Measurements from ENCODE around the gene FGFR2.
A peak's percentile ranks its signal among the peaks of the same experiment; 100 is the strongest.

Gene FGFR2

DNA sequence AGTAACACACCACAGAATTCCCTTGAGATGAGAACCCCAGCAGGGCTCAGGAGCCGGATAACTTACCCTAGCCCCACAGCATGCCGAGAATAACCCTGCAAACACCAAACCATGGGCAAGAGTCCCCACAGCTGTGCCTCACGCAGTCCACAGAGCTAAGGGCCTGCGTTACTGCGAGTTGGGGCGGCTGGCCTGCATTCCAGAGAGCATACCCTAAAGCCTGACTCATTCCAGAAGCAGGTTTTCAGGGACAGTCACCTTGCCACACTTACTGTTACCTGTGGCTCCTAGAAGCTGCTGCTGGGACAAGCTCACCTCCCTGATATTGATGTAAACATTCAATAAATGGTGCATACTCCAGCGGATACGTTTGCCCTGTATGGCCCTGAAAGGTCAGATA lies 18.6 kb downstream of the FGFR2 start:
- Histone ChIP-seq H3K4me1 (ENCODE audit: insufficient read depth, low read length) (peaks cover 56% of the 10 kb centered on the region), H3K4me3 (ENCODE audit: low read length) (peak overlapping the region; percentile 41), H3K27ac (ENCODE audit: low read length) (peak overlapping the region; percentile 9), H3K36me3 (ENCODE audit: insufficient read depth, low read depth, low read length) (peaks cover 44% of the 10 kb centered on the region), H3K9me3 (ENCODE audit: insufficient read depth, low read depth, low read length) (no peaks in the 10 kb centered on the region), H3K27me3 (ENCODE audit: insufficient read depth, low read length) (no peaks in the 10 kb centered on the region), H3K9ac (ENCODE audit: low read depth, low read length) (peak overlapping the region; percentile 27; the same call in 1 of the 2 replicates)

DNA sequence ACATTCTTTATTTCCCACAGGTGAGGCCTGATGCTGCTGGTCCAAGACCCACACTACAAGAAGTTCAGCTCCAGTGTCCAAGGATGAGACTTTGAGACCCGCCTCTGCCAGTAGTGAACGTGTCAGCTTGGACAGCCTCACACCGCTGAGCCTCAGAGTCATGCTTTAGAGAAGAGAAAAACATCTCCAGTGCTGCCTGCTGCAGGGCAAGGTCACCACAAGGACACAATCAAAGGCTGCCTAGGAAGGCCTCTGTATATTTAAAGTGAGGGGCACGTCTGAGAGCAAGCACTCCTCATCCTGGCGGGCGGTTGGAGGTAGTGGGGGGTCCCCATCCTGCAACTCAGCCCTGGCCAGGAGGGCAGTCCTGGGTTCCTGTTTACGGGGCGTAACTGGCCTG lies 19.3 kb downstream of the FGFR2 start:
- Histone ChIP-seq H3K4me1 (ENCODE audit: insufficient read depth, low read length) (peaks cover 57% of the 10 kb centered on the region), H3K9me3 (ENCODE audit: insufficient read depth, low read depth, low read length) (no peaks in the 10 kb centered on the region), H3K36me3 (ENCODE audit: insufficient read depth, low read depth, low read length) (peaks cover 42% of the 10 kb centered on the region), H3K9ac (ENCODE audit: low read depth, low read length) (peak overlapping the region; percentile 27; the same call in 1 of the 2 replicates), H3K27ac (ENCODE audit: low read length) (no peak overlapping the region), H3K27me3 (ENCODE audit: insufficient read depth, low read length) (no peaks in the 10 kb centered on the region), H3K4me3 (ENCODE audit: low read length) (peak overlapping the region; percentile 0; the same call in 1 of the 2 replicates)

DNA sequence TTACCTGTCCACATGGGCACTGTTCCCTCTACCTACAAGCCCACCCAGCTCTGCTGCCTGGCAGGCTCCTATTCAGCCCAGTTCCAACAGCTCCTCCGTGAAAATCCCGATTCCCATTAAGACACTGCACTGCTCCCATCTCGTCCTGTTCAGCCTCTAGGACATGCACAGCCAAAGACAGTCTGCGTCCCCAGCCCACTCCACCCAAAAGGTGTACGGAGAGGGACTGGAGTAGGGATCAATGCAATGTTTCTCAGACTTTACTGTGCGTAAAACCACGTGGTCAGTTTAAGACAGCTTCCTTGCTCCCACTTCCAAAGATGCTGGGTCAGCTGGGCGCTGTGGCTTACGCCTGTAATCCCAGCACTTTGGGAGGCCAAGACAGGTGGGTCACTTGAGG lies 19.9 kb downstream of the FGFR2 start:
- Histone ChIP-seq H3K9me3 (ENCODE audit: insufficient read depth, low read depth, low read length) (no peaks in the 10 kb centered on the region), H3K27ac (ENCODE audit: low read length) (no peak overlapping the region), H3K4me3 (ENCODE audit: low read length) (no peak overlapping the region), H3K27me3 (ENCODE audit: insufficient read depth, low read length) (no peaks in the 10 kb centered on the region), H3K36me3 (ENCODE audit: insufficient read depth, low read depth, low read length) (peaks cover 42% of the 10 kb centered on the region), H3K4me1 (ENCODE audit: insufficient read depth, low read length) (peaks cover 59% of the 10 kb centered on the region), H3K9ac (ENCODE audit: low read depth, low read length) (peak overlapping the region; percentile 27; the same call in 1 of the 2 replicates)

DNA sequence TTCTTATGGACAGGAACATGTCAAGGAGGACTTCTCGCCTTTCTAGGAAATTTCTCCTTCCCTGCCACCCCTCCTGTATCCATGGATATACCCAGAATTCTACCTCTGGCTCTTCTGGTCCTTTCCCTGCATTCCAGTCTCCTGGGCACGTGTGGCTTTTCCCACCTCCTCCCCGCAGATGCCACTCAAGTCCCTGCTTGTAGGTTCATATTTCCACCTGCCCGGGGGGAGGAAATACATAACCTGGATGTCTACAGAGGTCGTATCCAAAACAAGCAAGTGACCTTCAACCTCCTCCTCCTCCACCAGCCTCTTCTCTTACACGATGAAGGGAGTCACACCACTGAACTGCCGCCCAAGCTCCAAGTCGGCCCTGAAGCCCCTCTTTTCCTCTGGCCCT lies 20.7 kb downstream of the FGFR2 start:
- Histone ChIP-seq H3K4me1 (ENCODE audit: insufficient read depth, low read length) (peaks cover 57% of the 10 kb centered on the region), H3K9ac (ENCODE audit: low read depth, low read length) (no peak overlapping the region), H3K4me3 (ENCODE audit: low read length) (no peak overlapping the region), H3K36me3 (ENCODE audit: insufficient read depth, low read depth, low read length) (peaks cover 41% of the 10 kb centered on the region), H3K27ac (ENCODE audit: low read length) (no peak overlapping the region), H3K9me3 (ENCODE audit: insufficient read depth, low read depth, low read length) (no peaks in the 10 kb centered on the region), H3K27me3 (ENCODE audit: insufficient read depth, low read length) (no peaks in the 10 kb centered on the region)

DNA sequence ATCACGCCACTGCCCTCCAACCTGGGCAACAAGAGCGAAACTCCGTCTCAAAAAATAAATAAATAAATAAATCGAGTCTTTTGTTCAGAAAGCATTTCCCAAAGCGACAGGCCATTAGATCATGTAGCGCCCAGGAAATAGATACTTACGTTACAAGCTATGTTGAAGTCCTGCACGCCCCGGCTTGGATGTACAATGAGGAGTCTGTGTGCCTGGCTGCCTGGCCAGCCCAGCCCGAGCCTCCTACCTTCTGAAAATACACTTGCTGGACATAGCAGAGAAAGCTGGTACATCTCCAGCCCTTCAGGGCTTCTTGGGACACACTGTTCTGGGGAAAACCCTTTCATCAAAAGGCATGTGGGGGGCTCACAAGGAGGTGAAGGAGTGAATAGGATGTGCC lies 22.1 kb downstream of the FGFR2 start:
- no peaks in the 10 kb centered on the region for H3K9me3 ChIP-seq (ENCODE audit: insufficient read depth, low read depth, low read length)
- H3K9ac ChIP-seq (ENCODE audit: low read depth, low read length) = no peak overlapping the region
- H3K27ac ChIP-seq (ENCODE audit: low read length) = no peak overlapping the region
- H3K27me3 ChIP-seq (ENCODE audit: insufficient read depth, low read length) = no peaks in the 10 kb centered on the region
- H3K36me3 ChIP-seq (ENCODE audit: insufficient read depth, low read depth, low read length) = peaks cover 37% of the 10 kb centered on the region
- no peak overlapping the region for H3K4me3 ChIP-seq (ENCODE audit: low read length)
- peaks cover 48% of the 10 kb centered on the region for H3K4me1 ChIP-seq (ENCODE audit: insufficient read depth, low read length)

DNA sequence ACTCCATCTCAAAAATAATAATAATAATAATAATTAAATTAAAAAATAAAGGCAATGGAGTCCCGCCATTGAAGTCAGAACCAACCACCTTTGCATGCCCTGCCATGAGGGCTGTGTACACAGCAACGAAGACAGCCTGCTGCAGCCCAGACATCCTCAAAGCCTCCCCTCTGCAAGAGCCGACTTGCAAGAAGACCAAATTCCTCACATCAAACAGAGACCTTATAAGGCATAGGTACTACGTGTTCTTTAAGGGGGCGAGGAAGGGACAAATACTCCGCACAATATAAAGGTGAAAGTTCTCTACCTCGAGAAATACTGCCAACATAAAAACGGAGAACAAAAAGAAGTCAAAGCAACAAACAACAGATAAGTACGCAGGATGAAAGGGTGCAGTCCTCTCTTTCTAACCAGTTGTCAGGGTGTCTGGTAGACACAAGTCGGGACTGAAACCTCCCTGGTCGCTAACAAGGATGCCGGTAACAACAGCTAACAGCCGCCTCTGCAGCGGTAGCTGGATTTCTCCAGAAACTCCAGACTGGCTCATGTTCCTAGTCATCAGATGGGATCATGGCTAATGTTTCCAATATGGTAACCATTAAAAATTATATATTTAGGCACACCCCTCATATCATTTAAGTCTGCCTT lies 23.6 kb downstream of the FGFR2 start:
- Histone ChIP-seq H3K27ac (ENCODE audit: low read length) (no peak overlapping the region), H3K9me3 (ENCODE audit: insufficient read depth, low read depth, low read length) (no peaks in the 10 kb centered on the region), H3K36me3 (ENCODE audit: insufficient read depth, low read depth, low read length) (peaks cover 37% of the 10 kb centered on the region), H3K4me1 (ENCODE audit: insufficient read depth, low read length) (peaks cover 44% of the 10 kb centered on the region), H3K4me3 (ENCODE audit: low read length) (no peak overlapping the region), H3K27me3 (ENCODE audit: insufficient read depth, low read length) (no peaks in the 10 kb centered on the region), H3K9ac (ENCODE audit: low read depth, low read length) (no peak overlapping the region)

DNA sequence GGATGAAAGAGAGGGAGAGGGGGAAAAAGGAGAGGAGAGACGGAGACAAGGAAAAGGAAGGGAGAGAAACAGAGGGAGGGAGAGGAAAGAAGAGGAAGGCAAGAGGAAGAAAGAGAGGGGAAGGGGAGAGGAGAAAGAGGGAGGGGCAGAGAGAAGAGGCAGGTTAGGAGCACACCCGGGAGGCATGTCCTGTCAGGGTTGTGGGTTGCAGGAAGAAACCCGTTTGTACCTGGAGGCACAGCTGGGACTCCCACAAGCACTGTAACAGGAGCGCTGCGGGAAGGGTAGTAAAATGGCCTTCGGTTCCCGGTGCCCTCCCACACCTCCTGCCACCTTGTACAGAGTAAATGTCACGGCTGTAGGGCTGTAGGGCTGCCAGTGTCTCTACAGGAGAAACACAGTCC lies 24.7 kb downstream of the FGFR2 start:
- Histone ChIP-seq H3K4me1 (ENCODE audit: insufficient read depth, low read length) (peaks cover 33% of the 10 kb centered on the region), H3K27ac (ENCODE audit: low read length) (no peak overlapping the region), H3K27me3 (ENCODE audit: insufficient read depth, low read length) (no peaks in the 10 kb centered on the region), H3K36me3 (ENCODE audit: insufficient read depth, low read depth, low read length) (peaks cover 29% of the 10 kb centered on the region), H3K4me3 (ENCODE audit: low read length) (no peak overlapping the region), H3K9ac (ENCODE audit: low read depth, low read length) (no peak overlapping the region), H3K9me3 (ENCODE audit: insufficient read depth, low read depth, low read length) (no peaks in the 10 kb centered on the region)

DNA sequence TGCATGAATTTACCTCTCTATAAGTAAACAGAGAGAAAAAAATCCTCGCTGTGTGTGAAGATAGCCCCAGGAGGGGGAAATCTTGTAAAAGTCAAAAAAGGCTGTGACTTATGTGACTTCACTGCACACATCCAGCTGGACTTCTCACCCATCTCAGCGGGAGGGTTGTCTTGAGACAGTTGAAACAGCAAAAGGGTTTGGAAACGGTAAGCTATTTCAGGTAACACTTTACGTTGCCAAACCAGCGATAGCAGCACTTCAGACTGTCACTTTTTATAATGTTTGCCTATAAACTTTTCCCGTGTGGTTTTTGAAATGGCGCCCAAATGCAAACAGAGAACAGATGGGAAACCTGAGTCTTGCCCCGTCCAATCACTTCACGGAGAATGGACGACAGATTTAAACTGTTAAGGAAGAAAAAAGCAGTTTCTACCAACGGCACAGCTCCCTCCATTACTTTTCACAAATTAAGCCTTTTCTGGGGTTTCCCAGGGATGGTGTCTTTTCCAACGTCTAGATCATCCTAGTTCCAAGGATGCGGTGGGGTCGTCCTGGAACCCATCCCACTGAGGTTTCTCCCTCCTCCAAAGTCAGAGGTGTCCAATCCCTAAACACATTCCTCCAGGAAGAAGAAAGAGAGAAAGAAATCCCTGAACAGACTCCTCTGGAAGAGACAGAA lies 25.2 kb downstream of the FGFR2 start:
- Histone ChIP-seq H3K27ac (ENCODE audit: low read length) (no peak overlapping the region), H3K9me3 (ENCODE audit: insufficient read depth, low read depth, low read length) (no peaks in the 10 kb centered on the region), H3K9ac (ENCODE audit: low read depth, low read length) (no peak overlapping the region), H3K4me3 (ENCODE audit: low read length) (no peak overlapping the region), H3K4me1 (ENCODE audit: insufficient read depth, low read length) (peaks cover 28% of the 10 kb centered on the region), H3K36me3 (ENCODE audit: insufficient read depth, low read depth, low read length) (peaks cover 24% of the 10 kb centered on the region; the same call in 1 of the 2 replicates), H3K27me3 (ENCODE audit: insufficient read depth, low read length) (no peaks in the 10 kb centered on the region)

DNA sequence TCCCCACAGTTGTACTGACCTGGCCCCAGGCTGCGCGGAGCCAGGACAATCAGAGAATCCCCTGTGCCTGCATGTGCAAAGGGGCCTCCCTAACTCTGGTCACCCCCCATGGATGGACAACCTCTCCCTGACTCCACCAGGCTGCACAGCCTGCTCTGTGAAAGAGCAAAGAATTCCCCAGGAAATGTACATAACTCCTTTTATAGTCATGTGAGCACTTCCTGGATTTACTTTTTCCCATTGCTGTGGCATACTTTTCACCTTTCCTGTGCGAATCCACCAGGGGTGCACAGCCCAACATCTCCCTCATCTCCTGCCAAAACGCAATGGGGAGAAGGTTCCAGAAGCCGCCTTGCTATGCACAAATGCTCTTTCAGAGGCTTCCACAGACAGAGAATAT lies 27.9 kb downstream of the FGFR2 start:
- no peak overlapping the region for H3K4me3 ChIP-seq (ENCODE audit: low read length)
- H3K9me3 ChIP-seq (ENCODE audit: insufficient read depth, low read depth, low read length) = no peaks in the 10 kb centered on the region
- H3K27me3 ChIP-seq (ENCODE audit: insufficient read depth, low read length) = no peaks in the 10 kb centered on the region
- H3K27ac ChIP-seq (ENCODE audit: low read length) = no peak overlapping the region
- H3K4me1 ChIP-seq (ENCODE audit: insufficient read depth, low read length) = peaks cover 30% of the 10 kb centered on the region
- peaks cover 27% of the 10 kb centered on the region for H3K36me3 ChIP-seq (ENCODE audit: insufficient read depth, low read depth, low read length)
- H3K9ac ChIP-seq (ENCODE audit: low read depth, low read length) = no peak overlapping the region

DNA sequence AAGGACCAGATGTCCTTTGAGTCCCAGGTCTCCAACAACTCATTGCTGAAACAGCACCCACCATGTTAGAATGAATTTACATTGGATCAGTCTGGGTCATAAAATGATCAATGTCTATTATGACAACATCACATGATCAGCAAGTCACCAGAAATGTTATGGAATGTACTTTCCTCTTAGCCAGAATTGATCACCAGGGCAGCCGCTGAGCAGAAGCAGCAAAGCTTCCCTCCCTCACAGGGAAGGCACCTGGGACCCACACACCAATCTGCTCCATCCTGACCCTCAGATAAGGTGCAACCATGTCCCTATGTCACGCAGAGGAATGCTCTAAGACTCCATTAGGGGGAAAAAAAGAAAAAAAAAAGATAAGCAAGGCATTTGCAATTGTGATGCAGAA lies 30.0 kb downstream of the FGFR2 start:
- H3K4me1 ChIP-seq (ENCODE audit: insufficient read depth, low read length) = peaks cover 19% of the 10 kb centered on the region; the same call in 1 of the 2 replicates
- H3K9me3 ChIP-seq (ENCODE audit: insufficient read depth, low read depth, low read length) = no peaks in the 10 kb centered on the region
- H3K27me3 ChIP-seq (ENCODE audit: insufficient read depth, low read length) = no peaks in the 10 kb centered on the region
- H3K9ac ChIP-seq (ENCODE audit: low read depth, low read length) = no peak overlapping the region
- H3K36me3 ChIP-seq (ENCODE audit: insufficient read depth, low read depth, low read length) = peaks cover 36% of the 10 kb centered on the region
- H3K4me3 ChIP-seq (ENCODE audit: low read length) = no peak overlapping the region
- no peak overlapping the region for H3K27ac ChIP-seq (ENCODE audit: low read length)

DNA sequence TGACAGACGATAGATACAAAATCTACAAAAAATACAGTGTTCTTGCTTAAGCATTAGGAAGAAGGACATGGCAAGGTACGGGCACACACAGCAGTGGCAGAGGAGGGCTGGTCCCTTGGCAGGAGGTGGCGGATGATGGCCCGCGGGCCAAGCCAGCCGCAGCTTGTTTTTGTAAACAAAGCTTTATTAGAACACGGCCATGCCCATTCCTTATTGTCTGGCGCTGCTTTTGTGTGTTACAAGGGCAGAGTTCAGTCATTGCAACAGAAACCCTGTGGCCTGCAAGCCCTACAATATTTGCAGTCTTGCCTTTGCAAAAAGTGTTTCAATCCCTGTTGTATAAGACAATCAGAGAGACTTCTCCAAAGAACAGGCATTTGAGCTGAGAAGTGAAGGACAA lies 30.7 kb downstream of the FGFR2 start:
- peaks cover 15% of the 10 kb centered on the region; the same call in 1 of the 2 replicates for H3K4me1 ChIP-seq (ENCODE audit: insufficient read depth, low read length)
- no peak overlapping the region for H3K4me3 ChIP-seq (ENCODE audit: low read length)
- no peaks in the 10 kb centered on the region for H3K27me3 ChIP-seq (ENCODE audit: insufficient read depth, low read length)
- no peaks in the 10 kb centered on the region for H3K9me3 ChIP-seq (ENCODE audit: insufficient read depth, low read depth, low read length)
- H3K36me3 ChIP-seq (ENCODE audit: insufficient read depth, low read depth, low read length) = peaks cover 34% of the 10 kb centered on the region
- H3K9ac ChIP-seq (ENCODE audit: low read depth, low read length) = no peak overlapping the region
- no peak overlapping the region for H3K27ac ChIP-seq (ENCODE audit: low read length)

DNA sequence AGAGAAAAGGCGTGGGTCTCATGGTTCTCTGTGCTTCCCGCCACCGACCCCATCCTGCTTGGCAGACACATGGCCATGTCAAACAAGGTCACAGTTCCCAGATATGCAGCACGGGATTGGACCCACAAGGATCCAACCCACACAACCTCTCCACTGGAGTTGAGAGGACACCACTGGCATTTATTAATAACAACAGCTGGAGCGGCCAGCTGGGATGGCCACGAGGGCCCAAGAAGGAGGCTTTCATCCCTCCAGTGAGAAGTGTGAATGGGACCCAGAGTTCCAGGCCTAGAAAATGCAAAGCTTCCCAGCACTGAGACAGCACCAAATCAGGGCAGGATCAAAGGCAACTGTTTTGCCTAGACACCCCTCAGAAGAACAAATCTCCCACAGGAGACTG lies 31.5 kb downstream of the FGFR2 start:
- Histone ChIP-seq H3K9me3 (ENCODE audit: insufficient read depth, low read depth, low read length) (no peaks in the 10 kb centered on the region), H3K27me3 (ENCODE audit: insufficient read depth, low read length) (no peaks in the 10 kb centered on the region), H3K27ac (ENCODE audit: low read length) (no peak overlapping the region), H3K4me1 (ENCODE audit: insufficient read depth, low read length) (peaks cover 15% of the 10 kb centered on the region; the same call in 1 of the 2 replicates), H3K9ac (ENCODE audit: low read depth, low read length) (no peak overlapping the region), H3K4me3 (ENCODE audit: low read length) (no peak overlapping the region), H3K36me3 (ENCODE audit: insufficient read depth, low read depth, low read length) (peaks cover 41% of the 10 kb centered on the region)
